ENCODE measurements around the gene FAM221B.

The FAM221B gene

DNA sequence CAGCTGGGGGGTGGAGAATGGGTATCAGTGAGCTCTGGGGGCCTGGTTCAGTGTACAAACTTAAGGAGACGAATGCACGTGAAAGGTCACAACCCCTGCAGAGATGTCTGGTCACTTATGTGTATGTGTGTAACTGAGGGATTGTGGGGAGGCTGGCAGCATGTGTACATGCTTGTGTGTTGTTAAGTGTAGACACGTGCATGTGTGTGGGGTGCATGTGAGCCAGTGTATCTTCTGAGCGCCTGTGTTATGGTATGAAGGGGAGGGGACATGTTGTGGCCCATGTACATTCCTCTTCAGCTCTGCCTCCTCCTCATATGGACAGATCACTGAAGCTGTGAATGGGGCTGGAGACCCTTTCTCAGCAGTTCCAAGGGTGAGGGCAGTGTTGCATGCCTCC, 2.5 kb upstream of the FAM221B start:
- H3K4me2 ChIP-seq, result no peak overlapping the region
- H3K36me3 ChIP-seq (ENCODE audit: insufficient read depth), result no peaks in the 10 kb centered on the region
- TF ChIP-seq, protein P1, sequence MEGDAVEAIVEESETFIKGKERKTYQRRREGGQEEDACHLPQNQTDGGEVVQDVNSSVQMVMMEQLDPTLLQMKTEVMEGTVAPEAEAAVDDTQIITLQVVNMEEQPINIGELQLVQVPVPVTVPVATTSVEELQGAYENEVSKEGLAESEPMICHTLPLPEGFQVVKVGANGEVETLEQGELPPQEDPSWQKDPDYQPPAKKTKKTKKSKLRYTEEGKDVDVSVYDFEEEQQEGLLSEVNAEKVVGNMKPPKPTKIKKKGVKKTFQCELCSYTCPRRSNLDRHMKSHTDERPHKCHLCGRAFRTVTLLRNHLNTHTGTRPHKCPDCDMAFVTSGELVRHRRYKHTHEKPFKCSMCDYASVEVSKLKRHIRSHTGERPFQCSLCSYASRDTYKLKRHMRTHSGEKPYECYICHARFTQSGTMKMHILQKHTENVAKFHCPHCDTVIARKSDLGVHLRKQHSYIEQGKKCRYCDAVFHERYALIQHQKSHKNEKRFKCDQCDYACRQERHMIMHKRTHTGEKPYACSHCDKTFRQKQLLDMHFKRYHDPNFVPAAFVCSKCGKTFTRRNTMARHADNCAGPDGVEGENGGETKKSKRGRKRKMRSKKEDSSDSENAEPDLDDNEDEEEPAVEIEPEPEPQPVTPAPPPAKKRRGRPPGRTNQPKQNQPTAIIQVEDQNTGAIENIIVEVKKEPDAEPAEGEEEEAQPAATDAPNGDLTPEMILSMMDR (conservative IDR thresholded peaks at IDR 0.05; ENCODE audit: low read depth, low read length), result no peak
- H4K20me1 ChIP-seq (ENCODE audit: insufficient read depth), result no peaks in the 10 kb centered on the region
- no peak overlapping the region for H3K4me3 ChIP-seq (IDR thresholded peaks at IDR 0.05; ENCODE audit: insufficient read depth, low read depth, low read length)
- no peaks in the 10 kb centered on the region for H3K27me3 ChIP-seq (ENCODE audit: insufficient read depth, low read depth)
- no peak overlapping the region for H3K27ac ChIP-seq
- no peaks in the 10 kb centered on the region for H3K79me2 ChIP-seq (ENCODE audit: insufficient read depth, low read depth)
- no peak overlapping the region for H2AFZ ChIP-seq (ENCODE audit: low read depth)
- H3K9ac ChIP-seq, result no peak overlapping the region
- H3K4me1 ChIP-seq (ENCODE audit: low read depth, poor library complexity, severe bottlenecking), result peaks cover 48% of the 10 kb centered on the region

DNA sequence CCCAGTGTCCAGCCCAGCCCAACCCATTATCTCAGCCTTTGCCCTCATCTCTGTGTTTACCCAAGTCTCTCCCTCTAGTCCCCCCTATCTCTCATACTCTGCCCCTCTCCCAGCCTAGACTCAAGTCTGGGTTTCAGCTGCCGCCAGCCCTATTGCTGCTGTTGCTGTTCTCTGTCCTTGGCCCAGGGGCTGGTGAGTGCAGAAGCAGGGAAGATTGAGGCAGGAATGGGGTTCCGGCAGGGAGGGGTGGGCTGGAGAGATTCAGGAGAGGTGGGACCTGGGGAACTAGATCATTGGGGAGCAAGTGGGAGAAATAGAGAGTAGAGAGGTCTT, 1.2 kb upstream of the FAM221B start:
- TF ChIP-seq, protein P1 (conservative IDR thresholded peaks at IDR 0.05; ENCODE audit: low read depth, low read length), result no peak
- no peaks in the 10 kb centered on the region for H3K36me3 ChIP-seq (ENCODE audit: insufficient read depth)
- H3K4me3 ChIP-seq (IDR thresholded peaks at IDR 0.05; ENCODE audit: insufficient read depth, low read depth, low read length), result no peak overlapping the region
- peak overlapping the region; percentile 29; the same call in 1 of the 2 replicates for H3K9ac ChIP-seq
- H3K27me3 ChIP-seq (ENCODE audit: insufficient read depth, low read depth), result no peaks in the 10 kb centered on the region
- peak overlapping the region; percentile 67 for H3K4me2 ChIP-seq
- no peaks in the 10 kb centered on the region for H4K20me1 ChIP-seq (ENCODE audit: insufficient read depth)
- H3K79me2 ChIP-seq (ENCODE audit: insufficient read depth, low read depth), result no peaks in the 10 kb centered on the region
- peak overlapping the region; percentile 93 for H2AFZ ChIP-seq (ENCODE audit: low read depth)
- H3K4me1 ChIP-seq (ENCODE audit: low read depth, poor library complexity, severe bottlenecking), result peaks cover 35% of the 10 kb centered on the region
- no peak overlapping the region for H3K27ac ChIP-seq

DNA sequence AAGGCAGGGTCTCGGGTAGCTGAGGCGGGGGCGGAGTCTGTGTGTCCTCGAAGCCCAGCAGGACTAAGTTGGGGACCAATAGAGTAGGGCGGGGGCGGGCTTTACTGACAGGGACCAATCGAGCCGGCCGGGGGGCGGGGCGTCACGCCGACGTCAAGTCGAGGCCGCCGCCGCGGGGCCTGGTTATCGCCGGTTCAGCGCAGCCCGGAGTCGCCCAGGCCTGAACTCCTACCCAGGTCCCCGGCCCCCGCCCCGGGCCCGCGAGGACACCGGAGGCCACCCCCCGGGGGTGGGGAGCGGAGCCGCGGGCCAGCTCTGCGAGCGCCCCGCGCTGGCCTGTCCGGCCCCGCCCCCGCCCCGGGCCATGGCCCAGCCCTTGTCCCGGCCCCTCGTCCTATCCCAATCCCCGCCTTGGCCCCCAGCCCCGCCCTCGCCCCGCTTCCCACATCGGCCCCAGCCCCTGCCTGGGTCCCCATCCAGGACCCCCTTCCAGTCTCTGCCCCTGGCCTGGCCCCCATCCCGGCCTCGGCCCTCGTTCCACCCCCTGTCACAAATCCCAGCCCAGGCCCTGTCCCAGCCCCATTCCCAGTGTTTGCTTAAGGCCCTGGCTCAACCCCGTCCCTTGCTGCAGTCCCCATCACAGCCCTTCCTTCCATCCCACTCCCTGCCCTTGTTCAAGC, 692 bp upstream of the FAM221B start, which contains the start of gene TMEM8B:
Gene TMEM8B, plus strand, starts transcription at position 145 of the 680 bp plus-strand sequence. Its CDS starts 220 bp downstream, at position 365.
- H3K27ac ChIP-seq, result no peak within 1 kb of the TSS

DNA sequence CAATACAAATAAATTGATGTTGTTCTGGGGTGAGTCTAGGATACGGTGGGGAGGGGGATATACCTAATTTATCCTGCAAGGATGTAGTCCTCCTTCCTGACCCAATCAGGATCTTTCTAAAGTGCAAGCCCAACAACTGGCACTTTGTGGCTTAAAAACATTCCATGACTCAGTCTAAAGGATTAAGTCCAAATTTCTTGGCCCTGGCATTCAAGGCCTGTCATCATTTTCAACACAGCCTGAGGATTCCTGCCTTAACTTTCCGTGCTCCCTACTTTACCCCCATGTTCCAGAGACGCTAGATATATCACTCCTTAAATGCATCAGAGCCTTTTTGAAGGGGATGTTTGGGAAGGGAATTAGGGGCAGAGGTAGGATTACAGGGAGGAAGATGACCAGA, 1.0 kb downstream of the FAM221B start:
- no peaks in the 10 kb centered on the region for H3K27me3 ChIP-seq (ENCODE audit: insufficient read depth, low read depth)
- no peak overlapping the region for H3K4me3 ChIP-seq (IDR thresholded peaks at IDR 0.05; ENCODE audit: insufficient read depth, low read depth, low read length)
- no peak overlapping the region for H3K27ac ChIP-seq
- H3K4me1 ChIP-seq (ENCODE audit: low read depth, poor library complexity, severe bottlenecking), result peaks cover 16% of the 10 kb centered on the region
- no peaks in the 10 kb centered on the region for H3K36me3 ChIP-seq (ENCODE audit: insufficient read depth)
- H3K4me2 ChIP-seq, result no peak overlapping the region
- no peak overlapping the region for H2AFZ ChIP-seq (ENCODE audit: low read depth)
- no peak overlapping the region for H3K9ac ChIP-seq
- H3K79me2 ChIP-seq (ENCODE audit: insufficient read depth, low read depth), result no peaks in the 10 kb centered on the region
- no peaks in the 10 kb centered on the region for H4K20me1 ChIP-seq (ENCODE audit: insufficient read depth)
- TF ChIP-seq, protein P1 (conservative IDR thresholded peaks at IDR 0.05; ENCODE audit: low read depth, low read length), result no peak

More for the DNA sequence above, 692 bp upstream of the FAM221B start, which contains the start of gene TMEM8B:
- TF ChIP-seq, protein P1 (conservative IDR thresholded peaks at IDR 0.05; ENCODE audit: low read depth, low read length), result no peak
- Histone ChIP-seq H3K36me3 (ENCODE audit: insufficient read depth) (no peaks in the 10 kb centered on the region), H4K20me1 (ENCODE audit: insufficient read depth) (no peaks in the 10 kb centered on the region), H3K4me1 (ENCODE audit: low read depth, poor library complexity, severe bottlenecking) (peaks cover 29% of the 10 kb centered on the region), H2AFZ (ENCODE audit: low read depth) (peak within 1 kb of the TSS; percentile 93), H3K79me2 (ENCODE audit: insufficient read depth, low read depth) (no peaks in the 10 kb centered on the region), H3K27me3 (ENCODE audit: insufficient read depth, low read depth) (no peaks in the 10 kb centered on the region), H3K4me3 (IDR thresholded peaks at IDR 0.05; ENCODE audit: insufficient read depth, low read depth, low read length) (no peak within 1 kb of the TSS), H3K9ac (peak within 1 kb of the TSS; percentile 29; the same call in 1 of the 2 replicates), H3K4me2 (peak within 1 kb of the TSS; percentile 74)
